Activated B cell treated with CpG ODN at 0.5 μM for 24 hours (primary cell): Measurements from ENCODE around the gene ZNF598. TPM values are rescaled to one million over a fixed set of nuclear protein-coding genes. Genes with fewer than 3 reads are reported as not detected.
A peak's percentile ranks its signal among the peaks of the same experiment; 100 is the strongest.

Experiments used
- ATAC-seq: fragments of 200-7000 bp; cut with Tn5 transposase; one replicate; pipeline ENCODE4 v1.10.0; 2021; ENCODE audit warnings: low read depth, mild to moderate bottlenecking, moderate library complexity
- CTCF ChIA-PET: fragments of 350-600 bp; sonication (Branson Sonifier 250); formaldehyde crosslinking; loops from one replicate; lab custom pipeline; 2021; ENCODE audit warnings: antibody characterized with exemption; lab: Charles Lee
- POLR2A ChIA-PET: fragments of 350-600 bp; sonication (Branson Sonifier 250); formaldehyde crosslinking; loops from one replicate; lab custom pipeline; 2021; ENCODE audit warnings: antibody characterized with exemption; lab: Charles Lee
- DNase-seq: peaks from one replicate; pipeline ENCODE4 v3.0.0; 2022
- H3K27ac Mint-ChIP-seq: one replicate; pipeline ENCODE4 v1.8.0; 2020; ENCODE audit warnings: mixed read lengths
- H3K27me3 Mint-ChIP-seq: one replicate; pipeline ENCODE4 v1.8.0; 2021; ENCODE audit warnings: mixed read lengths
- H3K36me3 Mint-ChIP-seq: one replicate; pipeline ENCODE4 v1.8.0; 2021; ENCODE audit warnings: low read depth, mixed read lengths
- H3K4me1 Mint-ChIP-seq: one replicate; pipeline ENCODE4 v1.8.0; 2021; ENCODE audit warnings: mixed read lengths
- H3K4me3 Mint-ChIP-seq: one replicate; pipeline ENCODE4 v1.8.0; 2020; ENCODE audit warnings: mild to moderate bottlenecking, mixed read lengths
- H3K9me3 Mint-ChIP-seq: one replicate; pipeline ENCODE4 v1.8.0; 2020; ENCODE audit warnings: mixed read lengths
- CTCF ChIP-seq: fragments of 200-600 bp; IDR thresholded peaks from one replicate; pipeline ENCODE4 v1.8.0; 2022; ENCODE audit warnings: antibody characterized with exemption, mild to moderate bottlenecking
- intact Hi-C: fragments of 100-400 bp; cut with micrococcal nuclease; formaldehyde crosslinking; loops from one replicate; pipeline ENCODE4 v1.15.1; 2024
- total RNA-seq: library from RNA; stranded (reverse); gene quantifications from 2 replicates; pipeline ENCODE4 v1.2.3, GENCODE V29; 2022

ZNF598 gene
- total RNA-seq, 1 donor from 2014 or later: 59.3 TPM

DNA sequence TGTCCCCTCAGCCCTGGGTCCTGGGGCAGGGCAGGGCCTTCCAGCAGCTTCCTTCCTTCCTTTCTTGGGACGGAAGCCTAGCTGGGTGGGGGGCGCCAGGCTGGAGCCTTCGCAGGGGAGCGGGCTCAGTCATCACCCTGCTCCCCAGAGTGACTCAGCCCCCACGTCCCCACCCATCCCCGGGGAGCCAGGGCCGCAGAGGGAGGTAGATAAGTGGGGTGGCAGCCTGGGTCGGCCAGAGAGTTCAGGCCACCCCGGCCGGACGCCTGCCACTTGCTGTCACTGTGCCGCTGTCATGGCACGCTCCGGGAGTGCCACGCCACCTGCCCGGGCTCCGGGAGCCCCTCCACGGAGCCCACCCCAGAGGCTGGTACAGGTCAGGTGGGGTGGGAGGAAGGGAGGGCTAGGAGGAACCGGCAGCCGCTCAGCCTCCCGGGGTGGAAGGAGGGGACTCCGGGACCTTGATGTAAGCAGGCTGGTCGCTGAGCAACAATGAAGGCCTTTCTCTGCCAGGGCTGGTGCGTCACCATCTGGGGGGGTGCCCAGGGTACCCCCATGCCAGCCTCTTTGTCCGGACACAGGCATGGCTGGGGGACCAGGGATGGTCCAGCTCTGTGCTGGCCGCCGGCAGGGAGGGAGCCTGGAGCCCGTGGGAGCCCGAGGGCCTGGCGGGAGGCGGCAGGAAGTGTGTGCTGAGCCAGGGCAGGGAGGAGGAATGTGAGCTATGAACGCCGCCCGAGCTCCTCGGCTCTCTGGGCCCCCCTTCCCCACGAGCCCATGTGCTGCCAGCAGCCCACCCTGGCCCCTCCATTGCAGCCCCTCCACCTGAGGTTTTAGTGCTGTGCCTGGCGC, 23.7 kb upstream of the ZNF598 start:
- Mint-ChIP-seq H3K27ac (no peak overlapping the region), H3K36me3 (no peaks in the 10 kb centered on the region), H3K4me3 (no peak overlapping the region), H3K27me3 (peaks cover 6% of the 10 kb centered on the region), H3K9me3 (no peaks in the 10 kb centered on the region), H3K4me1 (peaks cover 2% of the 10 kb centered on the region)
- no peak for TF ChIP-seq CTCF
- POLR2A ChIA-PET: interaction anchor here (0.5 to 1.5 kb wide), 3 partner anchors 14 to 301 kb away, joined by 3 to 4 read pairs (median 3); partner anchors contain the start of genes NTHL1, TRAF7 and TSC2
- DNase-seq (no peak), ATAC-seq (peak; percentile 45)
- intact Hi-C loops: no loop called here
- CTCF ChIA-PET: no interaction called here

- POLR2A ChIA-PET: interaction anchor here (0.5 to 1.5 kb wide), 3 partner anchors 15 to 302 kb away, joined by 3 to 4 read pairs (median 3); partner anchors contain the start of genes NTHL1, TRAF7 and TSC2
- intact Hi-C loops: no loop called here
- peak; percentile 45 for ATAC-seq
- Mint-ChIP-seq H3K9me3 (no peaks in the 10 kb centered on the region), H3K27ac (no peak overlapping the region), H3K4me3 (no peak overlapping the region), H3K4me1 (peaks cover 4% of the 10 kb centered on the region), H3K27me3 (peaks cover 6% of the 10 kb centered on the region), H3K36me3 (no peaks in the 10 kb centered on the region)
- no peak for TF ChIP-seq CTCF
- no peak for DNase-seq
- CTCF ChIA-PET: interaction anchor here (0.7 kb wide), 1 partner anchor 29 kb away, joined by 3 read pairs; no protein-coding TSS in a partner anchor
These were observed 22.9 kb upstream of the ZNF598 start for GRCh38 chr16:2032285-2033056.

- Mint-ChIP-seq H3K4me1 (peaks cover 6% of the 10 kb centered on the region), H3K27me3 (peaks cover 6% of the 10 kb centered on the region), H3K4me3 (no peak overlapping the region), H3K27ac (no peak overlapping the region), H3K36me3 (no peaks in the 10 kb centered on the region), H3K9me3 (no peaks in the 10 kb centered on the region)
- ATAC-seq (no peak), DNase-seq (no peak)
- ChIA-PET POLR2A (no interaction called here), CTCF (no interaction called here)
- intact Hi-C loops: no loop called here
- no peak for TF ChIP-seq CTCF
These were observed 21.5 kb upstream of the ZNF598 start for GRCh38 chr16:2031081-2031577.

GRCh38 chr16:2030036-2030435, 20.4 kb upstream of the ZNF598 start:
- no peak for TF ChIP-seq CTCF
- Mint-ChIP-seq H3K4me3 (no peak overlapping the region), H3K27me3 (peaks cover 11% of the 10 kb centered on the region), H3K36me3 (no peaks in the 10 kb centered on the region), H3K4me1 (peaks cover 10% of the 10 kb centered on the region), H3K27ac (no peak overlapping the region), H3K9me3 (no peaks in the 10 kb centered on the region)
- intact Hi-C loops: no loop called here
- ChIA-PET CTCF (no interaction called here), POLR2A (interaction anchor here (0.6 kb wide), 1 partner anchor 703 kb away, joined by 4 read pairs; no protein-coding TSS in a partner anchor)
- DNase-seq: no peak
- no peak for ATAC-seq
